Stimulated activated CD4-positive, alpha-beta T cell treated with anti-CD3 and anti-CD28 coated beads, Interleukin-2, amount 100 ng/mL, for 24 hours (primary cell): ENCODE results near the gene NRP2.

Experiments used
- DNase-seq, 2 donors: peaks; one replicate each; pipeline ENCODE4 v3.0.0-alpha.2; 2020

NRP2 gene

DNA sequence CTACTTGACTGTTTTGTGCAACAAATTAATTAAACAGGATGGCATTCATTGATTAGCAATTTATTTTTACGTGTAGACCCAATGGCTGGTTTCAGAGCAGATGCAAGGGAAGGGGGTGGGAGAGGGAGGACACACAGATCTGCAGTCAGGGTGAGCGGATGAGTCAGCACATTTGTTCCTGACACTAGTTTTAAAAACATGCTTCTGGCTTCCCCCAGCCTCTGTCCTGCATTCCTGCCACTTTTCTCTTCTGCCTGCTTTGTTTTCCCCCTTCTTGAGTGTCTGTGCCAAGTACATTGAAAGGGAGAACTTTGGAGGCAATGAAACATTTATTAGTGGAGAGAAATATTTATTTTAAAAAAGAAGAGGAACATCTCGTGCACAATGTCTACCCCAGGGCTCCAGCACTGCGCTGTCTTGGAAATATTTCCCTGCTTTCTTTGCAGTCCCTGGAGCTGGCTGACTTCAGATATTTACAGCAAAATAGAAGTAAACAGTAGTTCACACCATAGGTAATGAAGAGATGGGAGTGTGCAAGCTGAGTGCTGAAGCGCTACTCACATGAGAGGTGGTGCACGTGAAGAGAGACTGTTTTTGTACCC is 52.2 kb downstream of the NRP2 start:
- DNase-seq = no peak

DNA sequence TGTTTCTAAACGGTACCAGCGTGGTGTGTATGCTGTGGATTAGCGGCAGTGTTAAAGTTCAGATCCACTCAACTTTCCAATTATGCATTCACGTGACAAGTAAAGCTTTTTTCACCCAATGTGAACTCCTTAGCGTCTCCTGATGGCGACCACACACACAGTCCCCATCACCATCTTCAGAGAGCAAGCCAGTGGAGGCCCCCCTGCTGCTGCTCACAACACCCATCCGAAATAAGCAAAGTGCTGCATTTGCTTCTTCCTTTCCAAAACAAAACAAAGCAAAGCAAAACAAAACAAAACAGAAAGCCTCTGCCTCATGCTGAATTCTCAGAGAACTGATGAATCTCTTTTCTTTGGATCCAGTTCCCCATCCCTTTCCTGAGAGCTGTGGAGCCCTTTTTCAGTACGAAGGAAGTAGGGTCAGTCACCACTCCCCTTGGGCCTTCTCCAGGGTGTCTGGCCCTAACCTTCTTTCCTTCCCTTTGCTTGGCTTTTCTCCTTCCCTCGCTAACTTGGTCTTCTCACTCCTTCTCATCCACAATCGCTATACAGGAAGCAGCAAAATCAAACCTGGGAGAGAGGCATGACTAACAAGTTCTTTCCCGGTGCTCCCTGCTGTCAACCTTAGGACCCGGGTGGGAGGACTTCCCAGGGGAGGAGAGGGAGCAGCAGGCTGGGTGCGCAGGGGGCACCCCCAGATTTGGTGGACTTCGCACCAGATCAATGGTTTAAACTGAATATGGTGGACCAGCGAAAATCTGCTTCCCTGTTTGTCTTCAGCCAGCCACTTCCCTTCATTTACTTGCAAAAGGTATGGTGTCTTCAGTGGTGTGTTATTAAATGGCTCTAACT is 56.0 kb downstream of the NRP2 start:
- DNase-seq = no peak

DNA sequence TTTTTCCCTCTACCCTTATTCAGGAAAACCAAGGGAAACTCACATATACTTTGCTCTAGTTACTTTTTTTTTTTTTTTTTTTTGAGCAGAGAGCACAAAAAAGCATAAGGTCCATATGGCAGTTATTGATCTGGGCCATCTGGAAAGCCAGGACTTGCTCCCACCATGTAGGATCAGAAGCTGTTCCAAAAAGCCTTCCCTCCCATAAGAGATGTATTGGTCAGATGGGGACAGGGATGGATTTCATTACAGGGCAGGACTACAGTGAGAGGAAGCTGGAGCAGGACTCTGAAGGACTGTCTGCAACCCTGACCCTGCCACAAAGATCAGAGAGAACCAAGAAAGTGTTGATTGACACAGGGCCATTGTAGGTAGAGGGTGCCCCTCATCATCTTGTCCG is 57.3 kb downstream of the NRP2 start:
- no peak for DNase-seq

DNA sequence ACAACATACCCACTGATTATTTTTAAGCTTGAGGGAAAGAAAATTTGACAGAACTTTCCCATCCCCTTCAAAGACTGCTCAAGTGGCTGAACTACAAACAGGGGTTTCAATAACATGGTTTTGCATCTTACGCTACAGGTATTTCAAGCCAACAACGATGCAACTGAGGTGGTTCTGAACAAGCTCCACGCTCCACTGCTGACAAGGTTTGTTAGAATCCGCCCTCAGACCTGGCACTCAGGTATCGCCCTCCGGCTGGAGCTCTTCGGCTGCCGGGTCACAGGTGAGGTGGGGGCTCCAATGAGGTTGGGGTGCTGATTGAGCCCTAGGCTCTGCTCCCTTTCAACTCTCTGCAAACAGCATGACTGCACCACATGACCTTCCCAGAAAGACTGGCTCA is 58.1 kb downstream of the NRP2 start:
- DNase-seq = no peak

DNA sequence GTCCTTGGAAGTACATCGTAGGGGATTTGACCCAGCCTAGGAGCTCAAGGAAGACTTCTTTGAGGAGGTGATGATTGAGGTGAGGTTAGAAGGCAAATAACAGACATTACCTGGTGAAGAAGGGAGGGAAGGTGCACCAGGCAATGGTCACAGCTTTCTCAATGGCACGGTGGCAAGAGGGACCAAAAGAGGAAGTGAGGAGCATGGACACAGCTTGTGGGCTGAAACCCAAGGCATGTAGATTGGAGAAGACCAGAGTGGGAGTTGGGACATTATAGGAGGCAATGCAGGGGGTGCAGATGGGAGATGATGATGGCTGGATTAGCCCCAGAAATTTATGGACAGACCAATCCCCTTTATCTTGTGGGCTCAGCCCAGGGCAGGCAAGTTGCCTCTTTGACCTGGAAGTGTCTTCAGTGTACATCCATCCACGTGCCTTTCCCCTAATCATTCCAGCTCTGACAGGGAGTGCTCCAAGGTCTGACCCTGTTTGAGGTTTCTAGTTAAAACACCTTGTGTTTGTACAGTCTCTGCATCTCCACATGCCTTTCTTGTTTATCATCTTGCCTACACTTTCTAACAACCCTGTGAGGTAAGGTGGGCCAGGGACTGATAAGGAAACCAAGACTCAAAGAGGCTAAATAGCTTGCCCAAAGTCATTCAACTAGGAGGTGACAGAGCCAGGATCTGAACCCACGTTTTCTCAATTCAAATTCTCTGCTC is 59.1 kb downstream of the NRP2 start:
- no peak for DNase-seq

- no peak for DNase-seq
Observed at GRCh38 chr2:205743137-205743536, 60.8 kb downstream of the NRP2 start.

DNA sequence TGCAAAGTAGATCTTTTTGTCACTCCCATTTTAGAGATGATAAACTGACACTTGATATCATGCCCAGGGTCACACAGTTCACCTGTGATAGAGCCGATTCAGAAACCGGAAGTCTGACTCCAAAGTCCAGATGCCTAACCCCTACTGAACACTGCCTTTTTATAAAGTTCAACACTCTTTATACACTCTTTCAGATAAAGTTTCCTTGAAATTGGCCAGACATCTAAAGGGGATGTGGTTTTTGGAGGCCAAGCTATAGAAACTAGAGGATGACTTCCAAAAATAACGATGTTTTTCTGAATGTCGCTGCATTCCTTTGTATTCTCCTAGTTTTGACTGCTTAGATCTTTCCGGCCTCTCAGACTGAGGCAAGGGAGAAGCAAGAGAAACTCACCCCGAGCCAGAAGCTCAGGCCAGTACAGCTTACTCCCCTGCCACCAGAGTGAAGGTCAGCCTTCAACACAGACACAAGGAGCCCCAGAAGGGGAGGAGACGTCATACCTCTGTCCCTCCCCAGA is 61.8 kb downstream of the NRP2 start:
- no peak for DNase-seq

DNA sequence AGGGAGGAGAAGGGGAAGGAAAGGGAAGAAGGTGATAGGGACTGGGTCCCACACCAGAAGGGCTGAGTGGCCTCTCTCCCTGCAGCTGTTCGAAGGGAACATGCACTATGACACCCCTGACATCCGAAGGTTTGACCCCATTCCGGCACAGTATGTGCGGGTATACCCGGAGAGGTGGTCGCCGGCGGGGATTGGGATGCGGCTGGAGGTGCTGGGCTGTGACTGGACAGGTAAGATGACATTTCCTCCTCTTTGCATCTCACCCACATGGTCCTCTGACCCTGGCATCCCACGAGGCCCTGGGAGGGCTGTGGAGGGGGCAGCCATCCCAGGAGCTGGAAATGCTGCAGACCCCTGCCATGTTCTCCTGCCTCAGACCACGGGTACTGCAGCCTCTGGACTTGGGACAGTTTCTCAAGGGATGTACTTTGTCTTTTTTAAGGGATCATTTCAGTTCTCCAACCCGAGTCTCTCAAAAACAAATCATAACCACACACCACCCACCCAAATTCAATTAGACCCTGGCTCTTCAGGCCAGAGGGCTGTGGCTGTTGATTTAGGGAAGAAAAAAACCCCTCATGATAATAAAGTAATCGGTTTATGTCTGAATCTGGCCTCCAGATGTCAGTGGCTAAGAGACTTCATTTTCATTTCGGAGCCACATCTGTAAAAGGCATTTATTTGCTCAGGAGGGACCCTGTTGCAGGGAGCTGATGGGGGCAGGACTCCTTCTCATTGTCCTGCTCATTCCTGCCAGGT is 63.5 kb downstream of the NRP2 start:
- no peak for DNase-seq

DNA sequence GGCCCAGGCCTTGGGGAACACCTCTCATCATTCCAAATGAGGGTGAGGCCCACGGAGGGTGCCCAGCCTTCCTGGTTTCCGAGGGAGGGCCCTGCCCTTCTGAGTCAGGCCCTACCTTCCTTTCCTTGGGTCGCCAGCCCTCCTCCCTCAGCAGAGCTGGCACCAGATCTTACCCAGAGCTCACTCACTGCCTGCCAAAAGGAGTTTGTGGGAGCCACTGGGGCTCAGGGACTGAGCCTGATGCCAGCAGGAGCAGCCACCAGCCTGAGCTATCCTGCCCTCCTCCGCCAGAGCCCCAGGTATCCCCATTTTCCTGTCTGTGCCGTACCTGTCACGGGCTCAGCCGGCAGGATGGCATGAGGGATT is 64.1 kb downstream of the NRP2 start:
- DNase-seq = no peak

GRCh38 chr2:205747829-205748386 is 65.6 kb downstream of the NRP2 start:
- no peak for DNase-seq

- DNase-seq = no peak
Observed at GRCh38 chr2:205748639-205749038, 66.3 kb downstream of the NRP2 start.

DNA sequence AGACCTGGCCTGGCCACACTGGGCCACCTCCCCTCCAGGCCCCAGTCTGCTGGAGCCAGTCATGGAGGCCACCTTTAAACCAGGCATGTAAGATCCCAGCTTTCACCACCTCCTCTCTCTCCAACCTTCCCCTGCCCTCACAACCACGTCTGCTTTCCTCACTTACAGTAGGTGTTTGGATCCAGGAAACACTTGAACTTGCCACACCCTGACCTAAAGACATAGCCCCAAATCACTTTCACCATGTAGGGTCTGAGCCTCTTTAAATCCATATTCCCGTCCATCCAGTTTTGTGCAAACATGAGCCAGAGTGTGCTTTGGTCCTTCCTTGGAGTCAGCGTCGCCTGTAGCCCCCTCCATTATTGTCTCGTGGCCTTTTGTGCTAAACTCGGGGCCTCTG is 66.8 kb downstream of the NRP2 start:
- DNase-seq = no peak

GRCh38 chr2:205750797-205751196 is 68.5 kb downstream of the NRP2 start:
- no peak for DNase-seq

DNA sequence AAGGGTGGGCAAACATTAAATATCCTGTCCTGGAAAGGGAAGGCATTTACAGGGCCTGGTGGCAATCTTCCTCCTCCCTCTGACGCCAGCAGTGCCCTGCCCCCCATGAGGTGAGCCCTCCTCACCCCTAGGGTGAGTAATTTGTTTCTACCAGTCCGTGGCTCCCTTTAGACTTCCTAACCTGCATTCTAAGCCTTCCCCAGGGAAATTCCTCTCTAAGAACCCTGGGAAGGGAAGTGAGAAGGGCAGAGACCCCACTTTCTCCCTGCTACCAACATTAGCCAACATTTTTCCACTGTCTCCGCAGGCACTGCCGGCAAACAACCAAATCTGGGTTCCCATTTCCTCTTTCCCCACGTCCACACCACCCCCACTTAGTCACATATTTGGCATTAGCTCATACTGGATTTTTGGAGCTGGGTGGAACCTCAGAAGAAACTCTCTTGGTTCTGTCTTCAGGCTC is 69.3 kb downstream of the NRP2 start:
- DNase-seq = no peak

DNA sequence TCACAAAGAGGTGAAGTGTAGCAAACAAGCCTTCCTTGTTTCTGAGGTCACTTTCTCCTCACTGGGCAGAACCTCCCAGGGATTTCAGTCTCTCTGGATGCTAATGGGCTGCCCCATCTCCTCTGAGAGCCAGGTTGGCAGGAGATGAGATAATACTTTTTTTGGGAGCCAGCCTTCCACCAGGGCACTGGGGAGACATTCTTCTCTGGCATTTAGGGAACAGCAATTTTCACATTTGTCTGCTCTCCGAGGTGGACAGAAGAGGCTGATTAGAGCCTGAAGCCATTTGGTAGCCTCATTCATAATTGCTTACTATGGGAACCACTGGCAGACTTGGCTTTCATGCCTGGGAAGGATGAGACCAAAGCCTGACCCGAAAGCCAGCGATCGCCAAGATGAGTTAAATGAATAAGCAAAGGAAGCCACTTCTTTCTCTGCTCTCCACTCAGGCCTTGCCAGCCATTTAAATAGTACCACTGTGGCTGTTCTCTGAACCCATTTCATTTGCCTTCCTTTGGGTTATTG is 70.1 kb downstream of the NRP2 start:
- DNase-seq = no peak

GRCh38 chr2:205752924-205753323 is 70.6 kb downstream of the NRP2 start:
- DNase-seq = no peak

DNA sequence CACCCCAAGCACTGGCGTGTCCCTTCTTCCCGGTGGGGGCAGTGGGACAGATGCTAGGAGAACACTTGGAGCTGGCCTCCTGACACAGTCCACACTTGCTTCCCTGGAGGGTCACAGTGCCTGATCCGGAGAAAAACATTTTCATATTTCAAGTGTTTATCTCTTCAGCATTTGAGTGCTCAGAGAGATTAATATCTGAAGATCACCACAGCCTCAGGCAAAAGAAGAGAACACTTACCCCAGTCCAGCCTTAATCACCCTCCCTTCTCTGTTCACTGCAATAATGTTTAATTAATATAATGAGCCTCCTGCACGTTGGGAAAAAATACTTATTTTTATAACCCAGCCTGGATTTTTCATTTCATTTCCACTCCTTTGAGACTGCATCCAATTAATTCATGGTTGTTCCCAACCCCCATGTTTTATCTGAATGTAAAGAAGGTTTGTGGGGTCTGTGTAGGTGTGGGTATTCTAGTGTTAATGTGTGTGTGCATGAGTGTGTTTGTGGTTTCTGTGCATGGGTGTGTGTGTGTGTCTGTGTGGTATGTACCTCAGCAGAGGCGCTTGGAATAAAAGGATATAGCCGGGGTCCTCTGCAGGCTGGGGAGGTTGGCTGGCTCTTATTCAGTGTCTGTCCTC is 72.1 kb downstream of the NRP2 start:
- DNase-seq = no peak

DNA sequence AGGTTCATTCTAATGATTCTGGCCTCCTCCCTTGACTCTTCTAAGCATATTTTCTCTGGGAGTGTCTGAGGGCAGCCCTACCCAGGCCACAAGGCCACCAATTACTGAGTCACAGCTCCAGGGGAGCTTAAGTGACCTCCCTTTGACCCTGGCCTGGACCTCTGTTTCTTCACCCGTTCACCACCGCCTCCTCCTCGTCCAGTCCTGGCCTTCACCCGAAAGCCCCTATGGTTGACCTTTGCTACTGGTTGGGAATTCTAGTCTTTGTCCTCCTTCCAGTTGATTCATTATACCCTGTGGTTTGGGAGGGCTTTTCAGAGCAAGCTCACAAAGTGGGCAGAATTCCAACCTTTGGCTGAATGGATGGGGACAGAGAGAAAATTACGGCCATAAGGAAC is 72.6 kb downstream of the NRP2 start:
- DNase-seq = no peak

DNA sequence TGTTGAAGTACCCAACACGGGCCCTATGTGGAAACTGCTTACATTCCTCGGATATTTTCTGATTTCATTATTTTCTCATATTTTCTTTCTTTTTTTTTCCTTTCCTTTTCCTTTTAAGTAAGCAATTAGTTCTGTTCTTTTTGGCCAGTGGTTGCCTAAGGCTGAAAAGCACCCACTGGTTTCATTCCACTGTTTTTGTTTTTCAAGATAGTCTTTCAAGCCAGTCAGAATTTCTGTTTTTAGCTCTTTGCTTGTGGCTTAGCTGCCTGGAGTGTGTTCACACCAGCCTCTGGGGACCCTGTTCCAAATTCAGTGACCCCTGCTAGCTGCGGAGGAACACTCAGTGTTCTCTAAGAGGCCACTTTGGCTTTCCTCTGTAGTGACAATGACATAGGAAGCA is 73.6 kb downstream of the NRP2 start:
- DNase-seq = no peak

GRCh38 chr2:205757271-205757670 is 75.0 kb downstream of the NRP2 start:
- DNase-seq = no peak

DNA sequence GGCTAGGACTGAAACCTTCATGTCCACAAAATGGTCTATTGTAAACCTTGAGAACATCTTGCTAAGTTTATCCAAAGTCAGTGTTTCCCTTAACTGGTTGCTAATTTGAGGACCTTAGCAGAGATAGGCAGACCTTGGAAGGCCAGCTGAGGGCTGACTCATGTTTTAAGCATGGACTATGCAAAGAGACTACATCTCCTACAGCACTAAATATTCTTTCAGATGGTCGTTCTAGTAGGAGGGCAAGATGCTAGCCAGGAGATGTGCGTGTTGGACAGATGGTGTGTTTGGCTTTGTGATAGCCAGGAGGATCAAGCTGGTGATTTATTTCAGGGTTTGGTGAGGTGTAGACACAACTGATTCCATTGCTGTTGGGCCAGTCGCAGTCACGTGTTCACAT is 75.8 kb downstream of the NRP2 start:
- DNase-seq = no peak

- no peak for DNase-seq
Observed at GRCh38 chr2:205758500-205758899, 76.2 kb downstream of the NRP2 start.
